Measurements from ENCODE around the gene DOCK6. TPM values are rescaled to one million over a fixed set of nuclear protein-coding genes. Genes with fewer than 3 reads are reported as not detected.

DOCK6 gene
- total RNA-seq, 2 experiments from 2014 or later, result 24.1 to 74.6 TPM

- H4K20me1 ChIP-seq (ENCODE audit: insufficient read depth, low read length), result no peaks in the 10 kb centered on the region
- H3K4me2 ChIP-seq (ENCODE audit: low read length), result no peak overlapping the region
- DNase-seq (ENCODE audit: low spot score), result no peak
- no peaks in the 10 kb centered on the region for H3K9me3 ChIP-seq (ENCODE audit: low read length)
- no peak overlapping the region for H3K27ac ChIP-seq (ENCODE audit: low read depth, low read length, poor library complexity, severe bottlenecking)
- CTCF ChIA-PET (ENCODE audit: unreplicated experiment), result no interaction called here
- intact Hi-C loops (cut with micrococcal nuclease; ENCODE audit: unreplicated experiment), result no loop called here
- H3K4me1 ChIP-seq (ENCODE audit: insufficient read depth, low read length, poor library complexity, severe bottlenecking), result peaks cover 28% of the 10 kb centered on the region
- no peak overlapping the region for H3K4me3 ChIP-seq (ENCODE audit: low read depth, low read length, poor library complexity, severe bottlenecking)
- POLR2A ChIA-PET, result no interaction called here
- peaks cover 76% of the 10 kb centered on the region for H3K36me3 ChIP-seq (ENCODE audit: insufficient read depth, low read length)
- no TSS peak for BruUV-seq (replicated peaks)
- peaks cover 25% of the 10 kb centered on the region; the same call in 1 of the 2 replicates for H3K79me2 ChIP-seq (ENCODE audit: insufficient read depth, low read depth, low read length)
- H3K9me2 ChIP-seq (ENCODE audit: insufficient read depth, low read length), result no peaks in the 10 kb centered on the region
- TF ChIP-seq CTCF (conservative IDR thresholded peaks at IDR 0.05; ENCODE audit: low read length) (no peak), EZH2phosphoT487 (IDR thresholded peaks at IDR 0.05; ENCODE audit: borderline replicate concordance, low read depth, low read length) (no peak)
- no peak overlapping the region for H2AFZ ChIP-seq (ENCODE audit: low read length)
Measured at GRCh38 chr19:11177592-11177991, 84.7 kb downstream of the DOCK6 start.

- H3K27ac ChIP-seq (ENCODE audit: low read depth, low read length, poor library complexity, severe bottlenecking), result no peak overlapping the region
- H4K20me1 ChIP-seq (ENCODE audit: insufficient read depth, low read length), result no peaks in the 10 kb centered on the region
- CTCF ChIA-PET (ENCODE audit: unreplicated experiment), result no interaction called here
- TF ChIP-seq CTCF (conservative IDR thresholded peaks at IDR 0.05; ENCODE audit: low read length), result no peak
- no peak for TF ChIP-seq EZH2phosphoT487 (IDR thresholded peaks at IDR 0.05; ENCODE audit: borderline replicate concordance, low read depth, low read length)
- peaks cover 20% of the 10 kb centered on the region; the same call in 1 of the 2 replicates for H3K79me2 ChIP-seq (ENCODE audit: insufficient read depth, low read depth, low read length)
- H3K9me2 ChIP-seq (ENCODE audit: insufficient read depth, low read length), result no peaks in the 10 kb centered on the region
- BruUV-seq (replicated peaks), result no TSS peak
- H3K4me1 ChIP-seq (ENCODE audit: insufficient read depth, low read length, poor library complexity, severe bottlenecking), result peaks cover 27% of the 10 kb centered on the region
- H3K36me3 ChIP-seq (ENCODE audit: insufficient read depth, low read length), result peaks cover 73% of the 10 kb centered on the region
- H3K4me3 ChIP-seq (ENCODE audit: low read depth, low read length, poor library complexity, severe bottlenecking), result no peak overlapping the region
- no peak overlapping the region for H2AFZ ChIP-seq (ENCODE audit: low read length)
- POLR2A ChIA-PET, result interaction anchor here (0.6 kb wide), 1 partner anchor 264 kb away, joined by 4 read pairs; no protein-coding TSS in a partner anchor
- H3K9me3 ChIP-seq (ENCODE audit: low read length), result no peaks in the 10 kb centered on the region
- intact Hi-C loops (cut with micrococcal nuclease; ENCODE audit: unreplicated experiment), result no loop called here
- no peak for DNase-seq (ENCODE audit: low spot score)
- H3K4me2 ChIP-seq (ENCODE audit: low read length), result no peak overlapping the region
Measured at GRCh38 chr19:11176466-11177193, 85.7 kb downstream of the DOCK6 start.

- no peaks in the 10 kb centered on the region for H3K9me3 ChIP-seq (ENCODE audit: low read length)
- DNase-seq (ENCODE audit: low spot score), result no peak
- no peaks in the 10 kb centered on the region for H3K9me2 ChIP-seq (ENCODE audit: insufficient read depth, low read length)
- H3K79me2 ChIP-seq (ENCODE audit: insufficient read depth, low read depth, low read length), result peaks cover 20% of the 10 kb centered on the region; the same call in 1 of the 2 replicates
- peaks cover 73% of the 10 kb centered on the region for H3K36me3 ChIP-seq (ENCODE audit: insufficient read depth, low read length)
- H3K4me3 ChIP-seq (ENCODE audit: low read depth, low read length, poor library complexity, severe bottlenecking), result no peak overlapping the region
- BruUV-seq (replicated peaks), result no TSS peak
- CTCF ChIA-PET (ENCODE audit: unreplicated experiment), result no interaction called here
- H3K27ac ChIP-seq (ENCODE audit: low read depth, low read length, poor library complexity, severe bottlenecking), result no peak overlapping the region
- no peak overlapping the region for H3K4me2 ChIP-seq (ENCODE audit: low read length)
- POLR2A ChIA-PET, result interaction anchor here (0.6 kb wide), 1 partner anchor 263 kb away, joined by 4 read pairs; no protein-coding TSS in a partner anchor
- peaks cover 23% of the 10 kb centered on the region for H3K4me1 ChIP-seq (ENCODE audit: insufficient read depth, low read length, poor library complexity, severe bottlenecking)
- no peaks in the 10 kb centered on the region for H4K20me1 ChIP-seq (ENCODE audit: insufficient read depth, low read length)
- intact Hi-C loops (cut with micrococcal nuclease; ENCODE audit: unreplicated experiment), result no loop called here
- TF ChIP-seq EZH2phosphoT487 (IDR thresholded peaks at IDR 0.05; ENCODE audit: borderline replicate concordance, low read depth, low read length) (no peak), CTCF (conservative IDR thresholded peaks at IDR 0.05; ENCODE audit: low read length) (no peak)
- H2AFZ ChIP-seq (ENCODE audit: low read length), result no peak overlapping the region
Measured at GRCh38 chr19:11175920-11176319, 86.4 kb downstream of the DOCK6 start.
